ENCODE results near the gene SLC39A10. TPM values are rescaled to one million over a fixed set of nuclear protein-coding genes. Genes with fewer than 3 reads are reported as not detected.

SLC39A10 gene
- polyA plus RNA-seq, 1 of the 3 experiments (the other 2 are of a cell fraction) = 12.3 TPM

- ChIA-PET POLR2A (no interaction called here), CTCF (interaction anchor here (1.4 kb wide), 1 partner anchor 13 kb away, joined by 6 read pairs; no protein-coding TSS in a partner anchor)
- Histone ChIP-seq H3K79me2 (ENCODE audit: insufficient read depth) (peaks cover 21% of the 10 kb centered on the region; the same call in 1 of the 2 replicates), H3K27me3 (ENCODE audit: insufficient read depth) (no peaks in the 10 kb centered on the region), H3K9me3 (no peaks in the 10 kb centered on the region), H3K36me3 (replicated peaks in 1 of 2; ENCODE audit: control insufficient read depth in 1 of 2, insufficient read depth in 2 of 2, low read length in 1 of 2) (peaks cover 11 to 12% of the 10 kb centered on the region in 2 experiments), H3K9ac (no peak overlapping the region), H4K20me1 (ENCODE audit: insufficient read depth) (no peaks in the 10 kb centered on the region), H3K4me3 (ENCODE audit: low read depth in 2 of 2, low read length in 1 of 2) (no peak overlapping the region), H3K9me2 (no peaks in the 10 kb centered on the region), H2AFZ (ENCODE audit: low read depth) (no peak overlapping the region), H3F3A (replicated peaks; ENCODE audit: insufficient read depth) (peaks cover 7% of the 10 kb centered on the region), H3K27ac (ENCODE audit: low read depth in 2 of 2, low read length in 1 of 2) (no peak overlapping the region), H3K4me2 (no peak overlapping the region), H3K4me1 (ENCODE audit: control insufficient read depth in 1 of 2, insufficient read depth in 2 of 2, low read depth in 1 of 2, low read length in 1 of 2) (peaks cover 0 to 1% of the 10 kb centered on the region in 2 experiments; a peak in 2 of 4 replicates)
- TF ChIP-seq CTCF (IDR thresholded peaks at IDR 0.05) = no peak
- TF ChIP-seq REST (IDR thresholded peaks at IDR 0.05; ENCODE audit: low read depth, low read length) = no peak
- no peak for TF ChIP-seq GABPA (IDR thresholded peaks at IDR 0.05; ENCODE audit: low read depth)
- no peak for TF ChIP-seq NRF1 (IDR thresholded peaks at IDR 0.05; ENCODE audit: low read depth, low read length)
- TF ChIP-seq RXRA (IDR thresholded peaks at IDR 0.05; ENCODE audit: borderline replicate concordance, low read depth) = no peak
- TF ChIP-seq SMC3 (IDR thresholded peaks at IDR 0.05; ENCODE audit: low read depth, low read length) = no peak
- TF ChIP-seq TEAD4 (IDR thresholded peaks at IDR 0.05; ENCODE audit: borderline replicate concordance, insufficient read depth) = no peak
- no peak for TF ChIP-seq RFX5 (IDR thresholded peaks at IDR 0.05; ENCODE audit: low read length)
- no peak for TF ChIP-seq FOXM1 (IDR thresholded peaks at IDR 0.05; ENCODE audit: low read depth)
- no peak for TF ChIP-seq USF2 (IDR thresholded peaks at IDR 0.05; ENCODE audit: borderline replicate concordance, low read depth, low read length)
- no peak for TF ChIP-seq SIN3A (IDR thresholded peaks at IDR 0.05; ENCODE audit: borderline replicate concordance, low read depth, low read length)
- TF ChIP-seq CHD2 (IDR thresholded peaks at IDR 0.05; ENCODE audit: low read length, partially characterized antibody) = no peak
- TF ChIP-seq USF1 (IDR thresholded peaks at IDR 0.05; ENCODE audit: borderline replicate concordance, low read depth) = no peak
- no peak for TF ChIP-seq PBX3 (IDR thresholded peaks at IDR 0.05)
- TF ChIP-seq ELF1 (IDR thresholded peaks at IDR 0.05) = no peak
- TF ChIP-seq MEF2A (IDR thresholded peaks at IDR 0.05; ENCODE audit: borderline replicate concordance, low read depth) = no peak
- no peak for TF ChIP-seq NFIC (IDR thresholded peaks at IDR 0.05; ENCODE audit: borderline replicate concordance)
- TF ChIP-seq RAD21 (IDR thresholded peaks at IDR 0.05; ENCODE audit: low read length) = no peak
- no peak for TF ChIP-seq TAF1 (IDR thresholded peaks at IDR 0.05; ENCODE audit: borderline replicate concordance, low read depth, low read length)
- no peak for TF ChIP-seq JUND (IDR thresholded peaks at IDR 0.05)
- DNase-seq = no peak
- WGBS (ENCODE audit: low lambda C conversion rate) = 100% methylated on average over 2 of the region's 2 CpGs
Observed at GRCh38 chr2:195677884-195678283, 20.9 kb downstream of the SLC39A10 start.
